CD4-positive, alpha-beta T cell treated with Interleukin-4 for 1 hour (primary cell): ENCODE results near the gene DNMT3L.
"Not testable (repeated sequence)": the region's sequence is repeated elsewhere in the genome, so short reads cannot be mapped to it uniquely, and the experiment has no call there.

ENCODE experiments used
- DNase-seq, 2 donors: peaks; one replicate each; pipeline ENCODE4 v3.0.0-alpha.2; 2020 to 2022

DNMT3L gene

GRCh38 chr21:44275041-44275440 is 13.3 kb upstream of the DNMT3L start:
- DNase-seq: no peak

GRCh38 chr21:44273046-44273445 is 11.3 kb upstream of the DNMT3L start:
- no peak for DNase-seq

- no peak for DNase-seq
These were observed 10.7 kb upstream of the DNMT3L start for GRCh38 chr21:44272284-44272858.

- DNase-seq: no peak
These were observed 10.0 kb upstream of the DNMT3L start for GRCh38 chr21:44271558-44272283.

GRCh38 chr21:44269090-44269489 is 7.4 kb upstream of the DNMT3L start:
- no peak for DNase-seq

GRCh38 chr21:44267655-44268142 is 6.0 kb upstream of the DNMT3L start:
- peak; percentile 35 to 38 for DNase-seq

GRCh38 chr21:44265734-44266270 is 4.1 kb upstream of the DNMT3L start:
- DNase-seq: no peak

GRCh38 chr21:44263768-44264167 is 2.1 kb upstream of the DNMT3L start:
- DNase-seq: no peak

- DNase-seq: no peak
These were observed 1.6 kb upstream of the DNMT3L start for GRCh38 chr21:44263221-44263760.

- DNase-seq: no peak
These were observed 800 bp upstream of the DNMT3L start for GRCh38 chr21:44262338-44263056.

- DNase-seq: no peak
These were observed 686 bp downstream of the DNMT3L start for GRCh38 chr21:44260791-44261631.

GRCh38 chr21:44260066-44260465 is 1.6 kb downstream of the DNMT3L start:
- DNase-seq: no peak

GRCh38 chr21:44259082-44259705 is 2.5 kb downstream of the DNMT3L start:
- DNase-seq: no peak

GRCh38 chr21:44258056-44258725 is 3.5 kb downstream of the DNMT3L start:
- DNase-seq: no peak

- no peak for DNase-seq
These were observed 6.2 kb downstream of the DNMT3L start for GRCh38 chr21:44255511-44255981.

- no peak for DNase-seq
These were observed 7.6 kb downstream of the DNMT3L start for GRCh38 chr21:44253832-44254710.

- DNase-seq: not testable (repeated sequence)
These were observed 12.3 kb downstream of the DNMT3L start for GRCh38 chr21:44249204-44250037.

- not testable (repeated sequence) for DNase-seq
These were observed 13.8 kb downstream of the DNMT3L start for GRCh38 chr21:44247904-44248303.

- not testable (repeated sequence) for DNase-seq
These were observed 17.7 kb downstream of the DNMT3L start for GRCh38 chr21:44243980-44244379.
